Mucosa of rectum (tissue), 2 donors: ENCODE data around the gene SHMT2.
"Not testable (repeated sequence)": the region's sequence is repeated elsewhere in the genome, so short reads cannot be mapped to it uniquely, and the experiment has no call there.

Source experiments
- H3K27ac ChIP-seq, 2 donors: one replicate each; pipeline ENCODE4 v1.7.0; 2013; ENCODE audit warnings: inconsistent platforms in 2 of 2, low read depth in 2 of 2, low read length in 2 of 2
- H3K27me3 ChIP-seq, 2 donors: one replicate each; pipeline ENCODE4 v1.7.0; 2013; ENCODE audit warnings: low read length in 2 of 2; ENCODE audit not compliant: control insufficient read depth in 2 of 2, insufficient read depth in 2 of 2
- H3K36me3 ChIP-seq, 2 donors: one replicate each; pipeline ENCODE4 v1.7.0; 2013; ENCODE audit warnings: low read length in 2 of 2; ENCODE audit not compliant: control insufficient read depth in 2 of 2, insufficient read depth in 2 of 2
- H3K4me1 ChIP-seq, 2 donors: one replicate each; pipeline ENCODE4 v1.7.0; 2013; ENCODE audit warnings: low read length in 2 of 2, mild to moderate bottlenecking in 1 of 2; ENCODE audit not compliant: control insufficient read depth in 2 of 2, insufficient read depth in 2 of 2
- H3K4me3 ChIP-seq, 2 donors: one replicate each; pipeline ENCODE4 v1.7.0; 2013; ENCODE audit warnings: low read length in 2 of 2
- H3K9ac ChIP-seq, 2 donors: one replicate each; pipeline ENCODE4 v1.7.0; 2013; ENCODE audit warnings: low read length in 2 of 2, low read depth in 1 of 2, mild to moderate bottlenecking in 1 of 2
- H3K9me3 ChIP-seq, 2 donors: one replicate each; pipeline ENCODE4 v1.7.0; 2013; ENCODE audit warnings: low read length in 2 of 2; ENCODE audit not compliant: control insufficient read depth in 2 of 2
- donor health status: healthy.
- donor health status: Normal muscosa, but diverticular disease.

Gene SHMT2

DNA sequence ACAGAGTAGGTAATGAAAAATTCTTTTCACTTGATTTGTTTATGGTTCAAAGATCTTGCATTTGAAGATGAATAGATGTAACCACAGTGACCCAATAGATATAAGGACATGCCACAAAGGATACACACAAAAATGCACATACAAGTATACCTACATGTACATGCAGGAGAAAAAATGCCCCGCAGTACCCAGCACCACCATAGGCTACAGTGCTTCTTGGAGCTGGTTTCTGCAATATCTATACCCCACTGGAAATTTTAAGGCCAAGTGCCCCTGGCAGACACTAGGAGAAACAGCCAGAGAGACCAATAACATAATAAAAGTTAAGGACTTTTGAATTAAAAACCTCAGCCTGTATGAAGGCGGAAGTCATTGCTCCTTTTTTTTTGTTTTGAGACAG lies 33.6 kb downstream of the SHMT2 start:
- Histone ChIP-seq H3K4me1 (no peaks in the 10 kb centered on the region), H3K27ac (no peak overlapping the region), H3K36me3 (peaks cover 44 to 57% of the 10 kb centered on the region in 2 donors)

DNA sequence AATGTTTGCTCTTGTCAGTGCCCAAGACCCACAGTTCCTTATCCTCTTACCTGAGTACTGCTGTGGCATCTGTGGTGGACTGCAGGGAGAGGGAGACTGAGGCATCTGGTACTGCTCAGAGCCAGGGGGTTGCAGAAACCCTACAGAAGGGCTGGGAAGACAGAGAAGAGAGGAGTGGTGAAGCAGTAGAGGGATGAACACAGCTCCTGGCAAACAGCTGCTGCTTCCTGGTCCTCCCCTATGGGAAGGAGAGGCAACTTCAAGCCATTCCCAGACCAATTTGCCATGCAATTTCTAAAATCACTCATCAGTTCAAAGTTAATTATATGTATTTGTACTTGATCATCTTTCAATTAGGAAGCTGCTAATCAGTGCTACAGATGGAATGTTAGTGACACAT lies 37.2 kb downstream of the SHMT2 start:
- no peaks in the 10 kb centered on the region for H3K27me3 ChIP-seq
- H3K9ac ChIP-seq = no peak overlapping the region
- no peak overlapping the region for H3K27ac ChIP-seq
- no peak overlapping the region for H3K4me3 ChIP-seq
- no peaks in the 10 kb centered on the region for H3K4me1 ChIP-seq
- H3K36me3 ChIP-seq = peaks cover 41 to 51% of the 10 kb centered on the region in 2 donors
- no peaks in the 10 kb centered on the region for H3K9me3 ChIP-seq

More for the DNA sequence above, 33.6 kb downstream of the SHMT2 start:
- H3K27me3 ChIP-seq = no peaks in the 10 kb centered on the region
- no peak overlapping the region for H3K4me3 ChIP-seq
- H3K9ac ChIP-seq = no peak overlapping the region
- H3K9me3 ChIP-seq = no peaks in the 10 kb centered on the region

DNA sequence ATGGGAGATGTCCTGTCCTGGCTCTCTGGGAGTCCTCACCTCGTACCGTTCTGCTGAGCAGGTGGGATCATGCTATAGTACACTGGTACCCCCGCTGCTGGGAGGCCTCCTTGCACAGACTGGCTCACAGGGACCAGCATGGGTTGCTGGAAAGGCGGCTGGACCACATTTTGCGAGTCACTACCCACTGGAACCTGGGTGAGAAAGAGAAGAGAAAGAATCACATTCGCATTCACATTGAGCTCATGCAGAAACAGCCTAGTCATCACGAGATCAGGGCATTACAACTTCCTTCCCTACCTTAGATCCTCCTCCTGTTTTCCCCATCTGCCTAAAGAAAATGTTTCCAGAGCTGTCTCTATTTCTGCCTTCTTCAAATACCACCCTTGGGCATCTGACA lies 38.8 kb downstream of the SHMT2 start:
- Histone ChIP-seq H3K9ac (no peak overlapping the region), H3K9me3 (no peaks in the 10 kb centered on the region), H3K27ac (no peak overlapping the region), H3K4me3 (no peak overlapping the region), H3K27me3 (no peaks in the 10 kb centered on the region), H3K4me1 (no peaks in the 10 kb centered on the region), H3K36me3 (peaks cover 46 to 52% of the 10 kb centered on the region in 2 donors)

DNA sequence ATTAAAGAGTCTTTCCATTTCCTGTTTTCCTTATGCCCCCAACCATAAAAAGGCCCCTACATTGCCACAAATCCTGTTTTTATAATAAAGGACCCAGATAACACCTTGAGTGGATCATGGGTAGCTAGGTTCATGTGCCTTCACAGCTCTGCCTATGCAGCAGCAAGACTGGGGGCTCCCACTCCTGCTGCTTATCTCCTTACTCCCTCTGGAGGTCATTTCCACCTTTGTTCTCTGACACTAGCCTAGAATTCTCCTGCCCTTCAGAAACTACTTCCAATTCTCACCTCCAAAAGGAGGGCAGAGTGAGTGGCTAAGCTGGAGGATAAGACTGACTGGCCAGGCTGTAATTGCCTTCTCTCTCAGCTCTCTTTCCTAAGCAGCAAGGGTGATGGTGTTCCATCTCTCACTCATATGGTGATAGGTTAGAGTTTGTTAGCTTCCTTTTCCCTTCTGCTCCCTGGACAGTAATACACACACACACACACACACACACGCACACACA lies 41.5 kb downstream of the SHMT2 start:
- H3K27me3 ChIP-seq = no peaks in the 10 kb centered on the region
- no peaks in the 10 kb centered on the region for H3K4me1 ChIP-seq
- no peak overlapping the region for H3K4me3 ChIP-seq
- H3K27ac ChIP-seq = no peak overlapping the region
- H3K9me3 ChIP-seq = no peaks in the 10 kb centered on the region
- H3K9ac ChIP-seq = no peak overlapping the region
- H3K36me3 ChIP-seq = peaks cover 53 to 56% of the 10 kb centered on the region in 2 donors

DNA sequence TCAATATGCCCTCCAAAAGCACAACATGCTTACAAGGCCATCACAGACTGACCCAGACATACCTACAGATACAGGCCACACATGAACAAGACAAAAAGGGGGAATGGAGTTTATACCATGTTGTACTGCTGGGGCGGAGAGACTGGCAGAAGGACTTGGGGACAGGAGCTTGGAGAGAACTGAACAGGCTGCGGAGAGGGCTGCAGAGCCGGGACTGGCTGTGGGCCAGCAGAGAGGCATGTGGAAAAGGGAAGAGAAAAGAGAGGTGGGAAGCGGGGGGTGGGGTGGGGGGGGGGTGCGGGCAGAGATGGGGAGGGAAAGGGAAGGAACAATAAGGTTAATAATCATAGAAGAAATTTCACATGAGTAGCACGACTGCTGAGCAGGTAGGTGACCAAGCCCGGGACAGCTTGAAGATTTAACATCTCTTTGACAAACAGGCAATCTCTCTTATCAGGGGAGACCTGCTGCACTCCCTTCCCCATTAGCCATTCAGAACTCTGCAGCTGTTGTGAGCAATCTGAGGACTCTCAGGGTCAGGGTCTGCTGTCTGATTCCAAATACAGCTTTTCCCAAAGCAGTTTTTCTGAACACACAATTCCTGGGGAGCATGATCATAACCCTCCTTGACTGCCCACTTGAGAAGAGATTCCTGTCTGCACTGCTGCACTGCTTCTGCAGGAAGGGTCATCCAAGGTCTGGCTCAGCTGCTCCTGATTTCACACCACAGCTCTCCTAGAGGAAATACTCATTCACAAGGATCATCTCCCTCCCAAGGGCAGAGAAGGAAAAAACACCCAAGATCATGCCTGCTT lies 43.0 kb downstream of the SHMT2 start:
- no peak overlapping the region for H3K27ac ChIP-seq
- peaks cover 45 to 52% of the 10 kb centered on the region in 2 donors for H3K36me3 ChIP-seq
- no peak overlapping the region for H3K9ac ChIP-seq
- H3K9me3 ChIP-seq = no peaks in the 10 kb centered on the region
- no peaks in the 10 kb centered on the region for H3K4me1 ChIP-seq
- H3K4me3 ChIP-seq = no peak overlapping the region
- H3K27me3 ChIP-seq = no peaks in the 10 kb centered on the region

DNA sequence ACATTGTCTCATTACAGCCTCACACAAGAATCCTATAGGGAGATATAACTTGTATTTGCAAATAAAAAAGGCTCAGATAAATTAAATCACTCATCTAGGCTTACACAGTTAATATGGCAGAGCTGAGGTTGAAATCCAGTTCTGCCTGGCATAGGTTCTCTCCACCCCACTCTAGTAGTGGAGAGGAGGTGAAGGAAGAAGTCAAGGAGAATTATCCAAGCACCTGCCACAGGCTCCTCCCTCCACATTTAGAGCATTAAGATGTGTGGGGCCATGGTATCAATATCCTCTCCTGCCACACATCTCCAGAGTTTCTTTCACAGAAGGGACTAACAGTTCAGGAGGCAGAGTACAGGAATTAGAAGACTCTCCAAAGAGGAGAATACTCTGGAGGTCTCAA lies 44.0 kb downstream of the SHMT2 start:
- Histone ChIP-seq H3K4me1 (no peaks in the 10 kb centered on the region), H3K27me3 (no peaks in the 10 kb centered on the region), H3K4me3 (no peak overlapping the region), H3K9ac (no peak overlapping the region), H3K27ac (no peak overlapping the region), H3K9me3 (no peaks in the 10 kb centered on the region), H3K36me3 (peaks cover 48 to 51% of the 10 kb centered on the region in 2 donors)

DNA sequence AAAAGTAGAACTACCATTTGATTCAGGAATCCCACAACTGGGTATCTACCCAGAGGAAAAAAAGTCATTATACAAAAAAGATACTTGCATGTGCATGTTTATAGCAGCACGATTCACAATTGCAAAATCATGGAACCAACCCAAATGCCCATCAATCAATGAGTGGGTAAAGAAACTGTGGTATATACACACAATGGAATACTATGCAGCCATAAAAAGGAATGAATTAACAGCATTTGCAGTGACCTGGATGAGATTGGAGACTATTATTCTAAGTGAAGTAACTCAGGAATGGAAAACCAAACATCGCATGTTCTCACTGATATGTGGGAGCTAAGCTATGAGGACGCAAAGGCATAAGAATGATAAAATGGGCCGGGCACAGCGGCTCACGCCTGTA lies 46.7 kb downstream of the SHMT2 start:
- H3K9me3 ChIP-seq, H3K27me3 ChIP-seq, H3K4me3 ChIP-seq, H3K9ac ChIP-seq, H3K27ac ChIP-seq: not testable (repeated sequence)
- peaks cover 3 to 11% of the 10 kb centered on the region in 2 donors for H3K4me1 ChIP-seq
- peaks cover 34 to 48% of the 10 kb centered on the region in 2 donors for H3K36me3 ChIP-seq

DNA sequence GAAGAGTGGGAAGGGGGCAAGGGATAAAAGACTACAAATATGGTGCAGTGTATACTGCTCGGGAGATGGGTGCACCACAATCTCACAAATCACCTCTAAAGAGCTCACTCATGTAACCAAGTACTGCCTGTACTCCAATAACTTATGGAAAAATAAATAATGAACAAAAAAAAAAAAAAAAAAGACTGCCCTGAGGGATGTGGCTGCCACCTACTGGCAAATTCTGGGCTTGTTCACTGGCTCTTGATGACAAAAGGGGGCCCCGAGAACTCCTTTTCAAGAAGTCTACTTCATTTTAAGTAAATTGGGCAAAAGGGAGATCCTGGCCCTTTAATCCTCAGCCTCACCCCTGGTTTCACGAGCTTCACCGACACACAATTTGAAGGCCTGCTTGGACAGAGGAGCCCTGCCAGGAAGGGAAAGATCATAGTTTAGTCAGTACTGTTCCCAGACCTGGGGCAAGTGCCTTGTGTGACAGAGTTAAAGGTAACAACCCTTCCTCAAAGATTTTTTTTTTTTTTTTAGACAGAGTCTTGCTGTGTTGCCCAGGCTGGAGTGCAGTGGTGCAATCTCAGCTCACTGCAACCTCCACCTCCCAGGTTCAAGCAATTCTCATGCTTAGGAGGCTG lies 47.5 kb downstream of the SHMT2 start:
- Histone ChIP-seq H3K9me3 (no peaks in the 10 kb centered on the region), H3K36me3 (peaks cover 32 to 45% of the 10 kb centered on the region in 2 donors), H3K9ac (no peak overlapping the region), H3K4me1 (peaks cover 3 to 11% of the 10 kb centered on the region in 2 donors), H3K4me3 (no peak overlapping the region), H3K27ac (no peak overlapping the region), H3K27me3 (no peaks in the 10 kb centered on the region)

DNA sequence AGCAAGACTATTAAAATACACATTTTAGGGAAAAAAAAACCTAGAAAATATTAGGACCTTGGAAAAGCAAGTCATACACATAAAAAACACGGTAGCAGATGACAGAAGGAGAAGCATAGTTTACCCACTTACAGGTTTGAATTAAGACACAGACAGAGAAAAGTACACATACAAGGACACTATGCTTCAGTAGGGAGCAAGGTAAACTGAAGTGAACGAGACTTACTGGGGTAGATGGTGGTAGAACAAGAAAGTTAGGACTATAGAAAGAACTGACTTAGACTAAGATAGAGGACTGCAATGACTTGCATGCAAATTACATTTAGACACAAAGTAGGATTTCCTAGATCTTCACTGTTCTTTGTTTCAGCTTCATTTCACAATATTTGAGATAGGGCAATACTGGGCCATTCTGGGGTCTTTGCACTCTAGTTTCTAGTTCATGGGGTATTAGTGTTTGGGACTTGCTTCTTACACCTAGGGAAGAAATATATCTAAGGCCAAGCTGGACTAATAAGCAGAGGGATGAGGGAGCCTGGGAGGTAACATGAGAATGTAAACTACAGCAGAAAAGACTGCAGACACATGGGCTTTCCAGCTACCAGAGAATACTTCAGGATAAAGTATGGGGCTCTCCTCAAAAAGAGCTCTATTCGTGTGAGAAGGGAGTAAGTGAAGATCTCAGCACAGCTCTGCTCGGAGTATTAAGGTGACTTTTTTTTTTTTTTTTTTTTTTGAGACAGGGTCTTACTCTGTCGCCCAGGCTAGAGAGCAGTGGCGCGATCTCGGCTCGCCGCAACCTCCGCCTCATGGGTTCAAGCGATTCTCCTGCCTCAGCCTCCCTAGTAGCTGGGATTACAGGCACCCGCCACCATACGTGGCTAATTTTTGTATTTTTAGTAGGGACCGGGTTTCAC lies 49.2 kb downstream of the SHMT2 start:
- H3K4me1 ChIP-seq = peaks cover 3 to 17% of the 10 kb centered on the region in 2 donors
- H3K27ac ChIP-seq = no peak overlapping the region
- no peaks in the 10 kb centered on the region for H3K27me3 ChIP-seq
- peaks cover 22 to 37% of the 10 kb centered on the region in 2 donors for H3K36me3 ChIP-seq
- no peaks in the 10 kb centered on the region for H3K9me3 ChIP-seq
- no peak overlapping the region for H3K4me3 ChIP-seq
- H3K9ac ChIP-seq = no peak overlapping the region
